Measurements from ENCODE around the gene FAM168A.

The FAM168A gene

GRCh38 chr11:73554671-73555320 is 43.1 kb downstream of the FAM168A start:
- DNase-seq: peak; percentile 54 to 56

- no peak for DNase-seq
Observed at GRCh38 chr11:73553266-73553665, 44.6 kb downstream of the FAM168A start.

GRCh38 chr11:73551677-73552076 is 46.2 kb downstream of the FAM168A start:
- DNase-seq: no peak

- DNase-seq: no peak
Observed at GRCh38 chr11:73549376-73549775, 48.5 kb downstream of the FAM168A start.

GRCh38 chr11:73547706-73548595 is 50.0 kb downstream of the FAM168A start:
- peak; percentile 46 to 51 for DNase-seq

- DNase-seq: peak; percentile 43 to 54
Observed at GRCh38 chr11:73542175-73542574, 55.7 kb downstream of the FAM168A start.

GRCh38 chr11:73539506-73540084 is 58.3 kb downstream of the FAM168A start:
- DNase-seq: no peak

GRCh38 chr11:73538381-73538872 is 59.5 kb downstream of the FAM168A start:
- peak; percentile 47 to 50 for DNase-seq

GRCh38 chr11:73537969-73538368 is 59.9 kb downstream of the FAM168A start:
- peak; percentile 37 to 49 for DNase-seq

GRCh38 chr11:73536961-73537360 is 61.0 kb downstream of the FAM168A start:
- DNase-seq: peak in 1 of 2 donors; percentile 52

GRCh38 chr11:73532310-73532709 is 65.6 kb downstream of the FAM168A start:
- no peak for DNase-seq

- no peak for DNase-seq
Observed at GRCh38 chr11:73531386-73531785, 66.5 kb downstream of the FAM168A start.

- peak in 1 of 2 donors; percentile 29 for DNase-seq
Observed at GRCh38 chr11:73530109-73530508, 67.8 kb downstream of the FAM168A start.

GRCh38 chr11:73529204-73529530 is 68.7 kb downstream of the FAM168A start:
- DNase-seq: no peak

- DNase-seq: peak in 1 of 2 donors; percentile 49
Observed at GRCh38 chr11:73528483-73529203, 69.3 kb downstream of the FAM168A start.

GRCh38 chr11:73528013-73528412 is 69.9 kb downstream of the FAM168A start:
- DNase-seq: no peak

GRCh38 chr11:73525611-73526010 is 72.3 kb downstream of the FAM168A start:
- DNase-seq: no peak

- DNase-seq: no peak
Observed at GRCh38 chr11:73524774-73525173, 73.1 kb downstream of the FAM168A start.

- no peak for DNase-seq
Observed at GRCh38 chr11:73521621-73522020, 76.3 kb downstream of the FAM168A start.

GRCh38 chr11:73520353-73521061 is 77.4 kb downstream of the FAM168A start:
- no peak for DNase-seq

- DNase-seq: no peak
Observed at GRCh38 chr11:73519266-73519665, 78.6 kb downstream of the FAM168A start.

- DNase-seq: no peak
Observed at GRCh38 chr11:73518195-73518594, 79.7 kb downstream of the FAM168A start.
